CD4-positive, alpha-beta T cell treated with Interferon gamma for 1 hour (primary cell): ENCODE data around the gene ZNF574.

Experiments
- DNase-seq: peaks from one replicate; pipeline ENCODE4 v3.0.0-alpha.2; 2020

Gene ZNF574

DNA sequence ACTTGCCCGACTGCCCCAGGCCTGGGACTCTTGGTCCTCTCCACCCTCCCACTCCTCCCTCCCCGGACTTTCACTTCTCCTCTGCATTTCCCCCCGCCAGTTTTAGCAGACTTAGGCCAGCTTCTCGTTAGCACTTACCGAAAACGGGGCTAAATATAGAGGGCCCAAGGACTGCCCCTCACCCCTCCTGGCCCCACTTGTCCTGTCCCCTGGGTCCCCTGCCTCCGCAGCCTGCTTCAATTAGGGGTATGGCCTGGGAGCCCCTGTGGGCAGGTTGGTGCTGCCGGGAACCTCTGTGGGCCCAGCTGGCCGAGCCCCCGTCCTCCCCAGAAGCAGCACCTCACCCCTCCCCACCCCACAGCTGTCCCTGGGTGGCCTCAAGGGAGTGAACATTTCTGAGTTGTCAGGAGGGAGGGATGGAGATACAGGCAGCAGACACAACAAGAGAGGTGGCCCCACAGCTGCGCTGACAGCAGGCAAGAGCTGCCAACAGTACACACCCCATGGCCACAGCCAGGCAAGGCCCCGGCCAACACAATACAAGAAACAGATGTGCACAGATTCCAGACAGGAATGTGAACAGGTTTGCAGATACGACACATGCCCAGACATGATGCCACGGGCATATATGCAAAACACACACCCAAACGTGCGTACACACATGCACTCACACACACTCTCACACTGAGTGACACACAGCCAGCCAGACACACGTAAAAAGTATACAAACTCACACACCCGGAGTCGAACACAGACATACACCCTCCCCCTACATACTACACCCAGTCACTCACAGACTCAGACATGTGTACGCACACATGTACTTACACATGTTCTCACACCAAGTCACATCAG, 53.7 kb downstream of the ZNF574 start:
- peak; percentile 79 for DNase-seq

DNA sequence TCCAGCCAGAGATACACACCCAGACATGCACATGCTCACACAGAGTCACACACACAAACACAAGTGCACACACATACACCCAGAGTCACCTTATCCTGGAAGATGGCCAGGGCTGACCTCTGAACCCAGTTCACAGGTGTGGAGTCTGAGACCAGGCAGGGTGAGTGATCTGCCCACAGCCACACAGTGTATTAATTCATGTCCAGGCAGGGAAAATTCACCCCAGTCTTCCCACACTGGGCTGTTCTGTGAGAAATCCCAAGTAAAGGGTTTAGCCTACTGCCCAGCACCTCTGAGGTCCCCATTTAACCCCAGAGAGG, 54.2 kb downstream of the ZNF574 start:
- DNase-seq: no peak
